Parathyroid adenoma (tissue), 2 donors: ENCODE measurements around the gene INPP5D.

Experiments used
- H2AFZ ChIP-seq: fragments of 300-600 bp; sonication (generic); one replicate; pipeline ENCODE4 v1.7.0; 2017; ENCODE audit warnings: antibody characterized with exemption, mild to moderate bottlenecking
- H3K27ac ChIP-seq: fragments of 300-600 bp; sonication (generic); one replicate; pipeline ENCODE4 v1.7.0; 2017
- H3K27me3 ChIP-seq: fragments of 300-600 bp; sonication (generic); one replicate; pipeline ENCODE4 v1.7.0; 2017; ENCODE audit warnings: low read length; ENCODE audit not compliant: control insufficient read depth, insufficient read depth
- H3K36me3 ChIP-seq: fragments of 300-600 bp; sonication (generic); one replicate; pipeline ENCODE4 v1.7.0; 2017; ENCODE audit warnings: low read length; ENCODE audit not compliant: control insufficient read depth, insufficient read depth
- H3K4me1 ChIP-seq: fragments of 300-600 bp; sonication (generic); one replicate; pipeline ENCODE4 v1.7.0; 2017; ENCODE audit warnings: control low read depth
- H3K4me2 ChIP-seq: fragments of 300-600 bp; sonication (generic); one replicate; pipeline ENCODE4 v1.7.0; 2017; ENCODE audit warnings: low read length
- H3K4me3 ChIP-seq: fragments of 300-600 bp; sonication (generic); one replicate; pipeline ENCODE4 v1.7.0; 2017; ENCODE audit warnings: low read depth, low read length
- H3K79me2 ChIP-seq: fragments of 300-600 bp; sonication (generic); one replicate; pipeline ENCODE4 v1.7.0; 2017; ENCODE audit warnings: control low read depth
- H3K9ac ChIP-seq: fragments of 300-600 bp; sonication (generic); one replicate; pipeline ENCODE4 v1.7.0; 2017; ENCODE audit warnings: mild to moderate bottlenecking
- H3K9me3 ChIP-seq: fragments of 300-600 bp; sonication (generic); one replicate; pipeline ENCODE4 v1.7.0; 2017; ENCODE audit warnings: low read length; ENCODE audit not compliant: control insufficient read depth
- CTCF ChIP-seq: fragments of 300-600 bp; sonication (generic); IDR thresholded peaks from one replicate; pipeline ENCODE4 v1.7.0; 2017; ENCODE audit warnings: antibody characterized with exemption, mild to moderate bottlenecking
- donor health status: primary hyperparathyroidism.

INPP5D gene

DNA sequence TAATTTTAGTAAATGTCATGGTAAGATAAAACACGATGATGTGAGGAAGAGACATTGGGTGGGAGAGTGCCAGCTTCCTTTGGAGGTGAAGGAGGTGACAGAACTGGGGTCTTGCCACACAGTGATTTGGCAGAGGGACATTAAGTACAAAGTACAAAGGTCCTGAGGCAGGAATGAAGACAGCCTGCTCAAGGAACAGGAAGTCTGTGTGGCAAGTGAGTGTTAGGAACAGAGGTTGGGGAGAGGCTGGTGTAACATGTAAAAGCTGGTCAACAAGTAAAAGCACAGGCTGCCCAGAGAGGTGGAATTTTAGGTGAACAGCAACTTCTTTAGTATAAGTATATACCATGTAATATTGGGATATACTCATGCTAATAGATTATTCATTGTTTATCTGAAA lies 73.1 kb downstream of the INPP5D start:
- no peak for TF ChIP-seq CTCF
- no peaks in the 10 kb centered on the region for H3K9me3 ChIP-seq
- no peaks in the 10 kb centered on the region for H3K36me3 ChIP-seq
- no peaks in the 10 kb centered on the region for H3K4me1 ChIP-seq
- H3K79me2 ChIP-seq: no peaks in the 10 kb centered on the region
- H3K4me3 ChIP-seq: no peak overlapping the region
- no peak overlapping the region for H2AFZ ChIP-seq
- H3K9ac ChIP-seq: no peak overlapping the region
- H3K27ac ChIP-seq: no peak overlapping the region
- no peak overlapping the region for H3K4me2 ChIP-seq
- H3K27me3 ChIP-seq: no peaks in the 10 kb centered on the region

DNA sequence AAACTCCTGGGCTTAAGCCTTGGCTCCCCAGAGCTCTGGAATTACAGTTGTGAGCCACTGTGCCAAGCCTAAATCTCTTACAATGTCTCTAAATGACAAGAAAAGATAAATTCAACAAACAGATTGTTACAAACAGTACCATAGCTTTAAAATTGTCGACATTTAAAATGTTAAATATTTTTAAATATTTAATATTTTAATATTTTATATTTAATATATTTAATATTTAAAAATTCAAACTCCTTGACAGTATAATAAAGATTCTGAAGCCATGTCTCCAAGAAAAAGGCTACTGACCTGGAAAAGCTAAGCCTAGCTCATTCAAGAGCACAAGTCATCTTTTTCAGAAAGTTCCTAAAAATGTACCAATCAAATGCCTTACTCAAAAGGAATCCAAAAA lies 75.3 kb downstream of the INPP5D start:
- no peak overlapping the region for H3K4me3 ChIP-seq
- H3K4me2 ChIP-seq: no peak overlapping the region
- no peak overlapping the region for H2AFZ ChIP-seq
- no peak overlapping the region for H3K27ac ChIP-seq
- H3K4me1 ChIP-seq: no peaks in the 10 kb centered on the region
- no peaks in the 10 kb centered on the region for H3K9me3 ChIP-seq
- no peak for TF ChIP-seq CTCF
- H3K27me3 ChIP-seq: no peaks in the 10 kb centered on the region
- H3K9ac ChIP-seq: no peak overlapping the region
- no peaks in the 10 kb centered on the region for H3K79me2 ChIP-seq
- H3K36me3 ChIP-seq: no peaks in the 10 kb centered on the region

- Histone ChIP-seq H3K9me3 (no peaks in the 10 kb centered on the region), H2AFZ (no peak overlapping the region), H3K4me1 (no peaks in the 10 kb centered on the region), H3K27ac (no peak overlapping the region), H3K4me2 (no peak overlapping the region), H3K27me3 (no peaks in the 10 kb centered on the region), H3K79me2 (no peaks in the 10 kb centered on the region), H3K9ac (no peak overlapping the region), H3K36me3 (no peaks in the 10 kb centered on the region), H3K4me3 (no peak overlapping the region)
- TF ChIP-seq CTCF: no peak
These were observed 76.9 kb downstream of the INPP5D start for GRCh38 chr2:233137040-233137439.

DNA sequence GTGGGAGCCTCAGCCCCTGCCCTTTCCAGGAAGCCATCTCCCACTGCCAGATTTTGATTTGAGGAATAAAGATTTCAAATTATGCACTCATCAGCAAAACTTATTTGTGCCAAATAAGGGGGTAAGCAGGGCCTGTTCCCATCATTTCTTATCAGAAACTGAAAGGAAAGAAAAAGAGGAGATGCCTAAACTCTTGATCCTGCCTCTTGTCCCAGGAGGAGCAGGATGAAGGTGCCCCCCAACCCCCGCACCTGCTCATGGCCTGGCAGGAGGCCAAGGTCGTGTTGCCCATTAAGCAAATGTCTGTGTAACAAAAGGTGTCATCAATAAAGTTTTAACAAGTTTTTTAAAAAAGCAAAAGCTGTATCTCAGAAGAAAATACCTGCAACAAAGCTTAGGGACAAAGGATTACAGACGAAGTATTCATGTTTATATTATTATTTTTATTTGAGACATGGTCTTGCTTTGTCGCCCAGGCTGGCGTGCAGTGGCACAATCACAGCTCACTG lies 80.0 kb downstream of the INPP5D start:
- Histone ChIP-seq H3K79me2 (no peaks in the 10 kb centered on the region), H3K4me3 (no peak overlapping the region), H3K27me3 (no peaks in the 10 kb centered on the region), H3K36me3 (no peaks in the 10 kb centered on the region), H3K4me1 (no peaks in the 10 kb centered on the region), H2AFZ (no peak overlapping the region), H3K9me3 (no peaks in the 10 kb centered on the region), H3K4me2 (no peak overlapping the region), H3K27ac (no peak overlapping the region), H3K9ac (no peak overlapping the region)
- TF ChIP-seq CTCF: no peak

- Histone ChIP-seq H3K79me2 (no peaks in the 10 kb centered on the region), H2AFZ (no peak overlapping the region), H3K27ac (no peak overlapping the region), H3K4me1 (no peaks in the 10 kb centered on the region), H3K9ac (no peak overlapping the region), H3K4me3 (no peak overlapping the region), H3K4me2 (no peak overlapping the region), H3K36me3 (no peaks in the 10 kb centered on the region), H3K27me3 (no peaks in the 10 kb centered on the region), H3K9me3 (no peaks in the 10 kb centered on the region)
- no peak for TF ChIP-seq CTCF
These were observed 80.8 kb downstream of the INPP5D start for GRCh38 chr2:233140978-233141377.
